ENCODE results near the gene KLHL14. TPM values are rescaled to one million over a fixed set of nuclear protein-coding genes. Genes with fewer than 3 reads are reported as not detected.
"Not testable (repeated sequence)": the region's sequence is repeated elsewhere in the genome, so short reads cannot be mapped to it uniquely, and the experiment has no call there.

KLHL14 gene
- total RNA-seq, 1 experiment from 2014 or later, result not detected

GRCh38 chr18:32722279-32722678 lies 50.5 kb downstream of the KLHL14 start:
- DNase-seq (ENCODE audit: low spot score), result no peak

DNA sequence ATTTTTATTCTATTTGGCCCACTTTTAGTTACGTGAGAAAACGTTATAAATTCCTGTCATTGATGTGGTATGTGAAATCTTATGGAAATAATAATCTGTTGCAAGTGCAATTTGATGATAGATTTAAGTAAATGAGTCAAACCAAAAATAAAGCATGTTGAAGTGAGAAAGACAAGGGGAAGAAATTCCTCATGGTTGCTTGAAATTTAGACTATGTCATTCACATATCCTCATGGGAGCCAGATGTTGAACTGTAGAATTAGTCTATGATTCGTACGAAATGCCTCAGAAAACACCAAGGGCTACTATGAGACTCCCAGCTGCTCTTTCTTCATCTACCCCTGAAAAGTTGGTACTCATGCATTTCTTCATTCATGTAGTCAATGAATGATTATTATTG lies 55.7 kb downstream of the KLHL14 start:
- no peak for DNase-seq (ENCODE audit: low spot score)

DNA sequence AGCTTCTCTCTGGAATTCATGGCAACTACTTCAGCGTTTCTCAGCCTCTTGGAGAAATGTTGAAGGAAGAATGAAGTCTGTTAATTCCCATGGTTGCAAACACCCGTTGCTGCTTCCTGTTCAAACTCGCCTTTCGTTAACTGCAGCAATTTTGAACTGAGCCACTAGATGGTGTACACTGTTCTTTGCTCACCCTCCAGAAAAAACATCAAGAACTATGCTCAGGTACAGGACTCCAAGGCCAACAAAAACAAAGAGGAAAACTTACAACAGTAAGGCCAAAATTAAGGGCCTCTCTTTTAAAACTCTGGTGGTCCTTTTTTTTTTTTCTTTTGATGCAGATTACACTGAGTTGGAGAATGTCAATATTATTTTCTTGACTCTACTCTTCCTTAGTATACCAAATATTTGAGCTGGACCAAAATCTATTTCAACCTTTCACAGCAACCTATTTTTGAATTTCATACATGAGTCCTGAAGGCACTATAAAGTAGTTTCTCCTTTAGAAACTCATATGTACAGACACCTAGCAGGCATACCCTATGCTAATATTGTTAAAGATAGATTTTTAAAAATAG lies 58.2 kb downstream of the KLHL14 start:
- peak; percentile 61 for DNase-seq (ENCODE audit: low spot score)

- no peak for DNase-seq (ENCODE audit: low spot score)
These were observed 60.0 kb downstream of the KLHL14 start for GRCh38 chr18:32712860-32713259.

- no peak for DNase-seq (ENCODE audit: low spot score)
These were observed 61.0 kb downstream of the KLHL14 start for GRCh38 chr18:32711862-32712261.

DNA sequence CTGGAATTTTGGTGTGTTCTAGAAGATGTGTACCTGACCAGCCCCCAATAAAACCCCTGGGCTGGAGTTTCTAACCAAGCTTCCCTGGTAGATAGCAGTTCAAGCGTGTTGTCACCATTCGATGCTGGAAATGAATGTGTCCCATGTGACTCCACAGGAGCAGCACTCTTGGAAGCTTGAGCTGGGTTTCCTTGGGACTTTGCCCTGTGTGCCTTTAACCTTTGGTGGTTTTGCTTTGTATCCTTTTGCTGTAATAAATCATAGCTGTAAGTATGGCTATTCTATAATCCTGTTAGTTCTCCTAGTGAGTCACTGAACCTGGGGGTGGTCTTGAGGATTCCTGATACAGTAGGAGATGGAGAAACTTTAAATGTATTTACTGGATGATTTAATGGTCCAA lies 65.2 kb downstream of the KLHL14 start:
- no peak for DNase-seq (ENCODE audit: low spot score)

GRCh38 chr18:32707147-32707546 lies 65.7 kb downstream of the KLHL14 start:
- DNase-seq (ENCODE audit: low spot score), result no peak

DNA sequence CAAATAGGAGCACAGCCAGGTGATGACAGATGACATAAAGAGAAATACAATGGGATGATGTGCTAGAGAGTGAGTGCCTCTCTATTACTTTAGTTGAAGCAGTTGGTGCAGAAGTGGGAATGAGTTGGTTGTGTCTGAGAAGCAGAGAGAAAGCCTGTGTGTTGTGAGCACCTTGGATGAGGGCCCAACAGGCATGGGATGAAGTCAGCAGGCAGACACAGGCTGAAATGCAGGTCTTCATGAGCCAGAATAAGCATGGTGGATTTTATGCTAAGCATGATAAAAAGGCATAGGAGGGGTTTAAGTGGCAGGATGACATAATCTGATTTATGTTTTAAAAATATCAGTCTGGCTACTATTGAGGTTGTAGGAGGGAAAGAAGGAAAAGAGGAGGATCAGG lies 71.5 kb downstream of the KLHL14 start:
- no peak for DNase-seq (ENCODE audit: low spot score)

- no peak for DNase-seq (ENCODE audit: low spot score)
These were observed 74.7 kb downstream of the KLHL14 start for GRCh38 chr18:32698153-32698552.

GRCh38 chr18:32696376-32696775 lies 76.4 kb downstream of the KLHL14 start:
- no peak for DNase-seq (ENCODE audit: low spot score)

DNA sequence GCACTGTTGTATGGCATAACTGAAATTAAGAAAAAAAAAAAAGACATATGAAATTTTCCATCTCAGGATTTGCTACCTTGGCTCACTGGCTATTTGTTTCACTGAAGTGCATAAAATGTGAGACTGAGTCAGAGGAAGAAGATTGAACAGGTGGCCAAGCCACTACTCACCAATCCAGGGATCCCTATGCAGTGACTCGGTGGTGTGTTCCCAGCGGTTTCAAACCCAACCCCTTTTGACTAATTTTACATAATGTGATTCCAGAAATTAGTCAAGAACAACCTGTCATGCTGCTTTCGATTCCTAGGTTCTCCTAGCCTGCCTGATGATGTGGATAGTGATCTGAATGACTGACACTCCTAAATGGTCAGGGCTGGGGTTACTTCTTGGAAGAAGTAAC lies 77.3 kb downstream of the KLHL14 start:
- no peak for DNase-seq (ENCODE audit: low spot score)

GRCh38 chr18:32688821-32689220 lies 84.0 kb downstream of the KLHL14 start:
- no peak for DNase-seq (ENCODE audit: low spot score)

DNA sequence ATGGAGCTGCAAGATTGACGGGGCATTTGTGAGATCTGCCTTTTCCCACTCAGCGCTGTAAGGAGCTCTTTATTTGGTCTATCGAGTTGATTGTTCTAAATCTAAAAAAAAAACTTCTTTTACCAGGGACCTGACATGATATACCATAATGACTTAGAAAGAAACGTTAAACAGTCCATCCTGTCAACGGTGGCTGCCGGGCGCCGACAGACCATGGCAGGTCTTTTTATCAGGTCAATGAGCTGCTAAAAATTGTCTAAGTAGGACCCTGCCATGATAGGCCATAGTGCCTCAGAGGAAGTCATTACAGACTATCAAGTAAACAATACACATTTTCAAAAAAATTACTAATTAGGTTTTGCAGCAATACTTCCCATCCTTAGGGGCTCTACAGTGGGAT lies 87.9 kb downstream of the KLHL14 start:
- DNase-seq (ENCODE audit: low spot score), result no peak

DNA sequence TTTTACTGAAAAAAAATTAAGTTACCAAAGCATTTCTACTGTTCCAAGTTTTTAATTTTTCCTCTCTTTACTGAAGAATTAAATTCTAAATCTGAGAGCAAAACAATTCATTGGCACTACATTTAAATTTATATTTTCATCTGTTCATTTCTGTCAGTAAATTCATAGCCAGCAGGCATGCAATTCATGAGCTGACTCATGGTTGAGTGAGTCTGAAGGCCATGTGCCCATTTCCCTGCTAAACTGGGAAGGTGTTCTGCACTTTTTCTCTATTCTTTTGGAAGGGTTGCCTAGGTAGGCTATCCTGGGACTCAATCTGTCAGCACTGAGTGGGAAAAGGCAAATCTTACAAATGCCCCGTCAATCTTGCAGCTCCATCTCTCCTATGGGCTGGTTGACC lies 88.7 kb downstream of the KLHL14 start:
- no peak for DNase-seq (ENCODE audit: low spot score)

DNA sequence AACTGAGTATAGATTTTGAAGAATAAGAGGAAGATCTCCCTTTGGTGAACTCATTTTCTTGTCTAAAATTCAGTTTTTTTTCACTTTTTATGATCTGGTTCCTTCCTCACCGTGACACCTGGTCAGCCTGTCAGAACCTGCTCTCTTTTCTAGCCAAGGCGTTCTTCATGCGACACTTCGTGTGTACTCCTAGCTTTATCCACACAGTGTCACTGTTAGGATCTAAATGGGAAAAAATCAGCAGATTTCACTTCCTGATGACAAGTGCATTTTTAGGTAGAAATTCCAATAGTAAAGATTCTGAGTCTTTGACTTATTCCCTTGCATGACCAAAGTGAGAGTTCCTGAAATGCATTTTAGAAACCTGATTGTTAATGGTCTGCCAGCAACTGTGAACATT lies 89.8 kb downstream of the KLHL14 start:
- no peak for DNase-seq (ENCODE audit: low spot score)

DNA sequence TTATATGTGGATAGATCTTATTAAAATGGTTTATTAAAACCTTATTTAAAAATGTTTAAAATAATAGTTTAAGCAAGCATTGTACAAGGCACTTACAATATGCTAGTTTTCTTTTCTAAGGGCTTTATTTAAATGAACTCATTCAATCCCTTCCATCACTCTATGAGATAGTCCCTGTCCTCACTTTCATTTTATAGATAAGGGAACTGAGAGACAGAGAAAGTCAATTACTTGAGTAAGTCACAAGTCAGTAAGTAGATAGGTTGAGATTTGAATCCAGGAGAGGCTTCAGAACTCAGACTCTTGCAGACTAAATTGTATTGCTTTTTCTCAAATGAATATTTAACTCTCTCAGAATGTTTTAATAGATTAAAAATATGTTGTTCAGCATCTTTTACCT lies 95.2 kb downstream of the KLHL14 start:
- no peak for DNase-seq (ENCODE audit: low spot score)

GRCh38 chr18:32674491-32674890 lies 98.3 kb downstream of the KLHL14 start:
- peak; percentile 11 for DNase-seq (ENCODE audit: low spot score)

DNA sequence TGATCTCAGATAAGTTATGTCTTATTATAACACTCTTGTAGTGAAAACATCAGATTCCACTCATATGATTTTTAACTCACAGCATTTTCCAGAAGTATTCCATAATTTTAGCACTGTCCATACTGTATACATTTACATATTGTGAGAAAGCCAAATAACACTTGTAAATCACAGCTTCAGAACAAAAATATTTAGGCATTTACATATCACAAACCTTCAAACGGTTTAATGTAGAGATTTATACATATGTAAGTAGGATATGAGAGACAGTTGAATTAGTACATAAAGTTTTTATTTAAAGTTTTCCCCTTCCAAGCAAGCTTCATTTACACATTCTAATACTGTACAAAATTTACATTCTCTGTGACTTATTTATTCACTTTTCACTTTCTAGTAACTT lies 100.4 kb downstream of the KLHL14 start:
- no peak for DNase-seq (ENCODE audit: low spot score)

- no peak for DNase-seq (ENCODE audit: low spot score)
These were observed 102.1 kb downstream of the KLHL14 start for GRCh38 chr18:32670727-32671126.

- DNase-seq (ENCODE audit: low spot score), result peak; percentile 17
These were observed 103.2 kb downstream of the KLHL14 start for GRCh38 chr18:32669549-32670165.

DNA sequence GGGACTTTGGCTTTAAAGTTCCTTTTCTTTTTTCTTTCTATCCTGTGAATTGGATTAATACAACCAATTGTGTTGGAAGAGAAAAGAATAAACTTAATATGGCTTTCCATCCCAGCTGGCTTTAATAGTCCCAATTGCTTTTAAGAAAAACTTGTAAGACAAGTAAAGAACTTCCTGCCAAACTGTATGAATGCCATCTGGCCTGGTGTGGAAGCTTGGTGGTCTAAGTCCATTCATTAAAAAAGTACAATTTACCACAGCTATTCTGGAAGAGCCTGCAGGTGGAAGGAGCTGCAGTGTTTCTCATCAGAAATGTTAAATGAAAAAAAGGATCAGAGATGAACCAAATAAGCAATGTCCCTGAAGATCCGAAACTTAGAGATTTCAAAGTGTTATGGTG lies 103.9 kb downstream of the KLHL14 start:
- DNase-seq (ENCODE audit: low spot score), result no peak

- no peak for DNase-seq (ENCODE audit: low spot score)
These were observed 111.1 kb downstream of the KLHL14 start for GRCh38 chr18:32661486-32662299.

- DNase-seq (ENCODE audit: low spot score), result not testable (repeated sequence)
These were observed 118.3 kb downstream of the KLHL14 start for GRCh38 chr18:32654507-32654906.

Data from HT-29 (cell line).